PC-9 (cell line): ENCODE data around the gene PITRM1. TPM values are rescaled to one million over a fixed set of nuclear protein-coding genes. Genes with fewer than 3 reads are reported as not detected.

Experiments used
- BruUV-seq: library from RNA; stranded (reverse); fragments of 400-500 nt; replicated peaks from 2 replicates; lab custom pipeline; 2021; lab: Mats Ljungman, UMichigan
- CTCF ChIA-PET: fragments of 300-600 bp; sonication (Branson Sonifier 250); formaldehyde crosslinking; loops from one replicate; lab custom pipeline; 2022; ENCODE audit warnings: antibody characterized with exemption; lab: Charles Lee
- POLR2A ChIA-PET: fragments of 300-600 bp; sonication (Branson Sonifier 250); formaldehyde crosslinking; loops from one replicate; lab custom pipeline; 2022; ENCODE audit warnings: antibody characterized with exemption; ENCODE audit not compliant: unreplicated experiment; lab: Charles Lee
- DNase-seq, 2 experiments: peaks; one replicate each; pipeline versions ENCODE4 v3.0.0 to v3.0.0-alpha.2; 2015 to 2022; ENCODE audit warnings: mixed read lengths in 1 of 2
- H2AFZ ChIP-seq: fragments of 200-600 bp; sonication (generic); 2 replicates; pipeline ENCODE4 v1.8.1; 2017; ENCODE audit warnings: antibody characterized with exemption
- H3F3A ChIP-seq: fragments of 200-600 bp; sonication (generic); 2 replicates; pipeline ENCODE4 v1.8.1; 2017; ENCODE audit warnings: antibody characterized with exemption, mild to moderate bottlenecking, low read depth; ENCODE audit not compliant: insufficient read depth
- H3K27ac ChIP-seq: fragments of 200-600 bp; sonication (generic); 2 replicates; pipeline ENCODE4 v1.6.1; 2016; ENCODE audit warnings: mixed run types
- H3K27me3 ChIP-seq: fragments of 200-600 bp; sonication (generic); 2 replicates; pipeline ENCODE4 v1.6.1; 2016; ENCODE audit warnings: low read depth, mixed run types; ENCODE audit not compliant: insufficient read depth
- H3K36me3 ChIP-seq: fragments of 200-600 bp; sonication (generic); 2 replicates; pipeline ENCODE4 v1.6.1; 2016; ENCODE audit warnings: low read depth, mixed run types
- H3K4me1 ChIP-seq: fragments of 200-600 bp; sonication (generic); replicated peaks from 2 replicates; pipeline ENCODE4 v1.6.1; 2016; ENCODE audit warnings: mixed run types; ENCODE audit not compliant: insufficient read depth
- H3K4me2 ChIP-seq: fragments of 200-600 bp; sonication (generic); 2 replicates; pipeline ENCODE4 v1.6.1; 2017; ENCODE audit warnings: mixed run types
- H3K4me3 ChIP-seq: fragments of 200-600 bp; sonication (generic); 2 replicates; pipeline ENCODE4 v1.6.1; 2016; ENCODE audit warnings: mixed run types
- H3K79me2 ChIP-seq: fragments of 200-600 bp; sonication (generic); 2 replicates; pipeline ENCODE4 v1.6.1; 2017; ENCODE audit warnings: low read depth, mixed run types
- H3K9me2 ChIP-seq: fragments of 200-600 bp; sonication (generic); 2 replicates; pipeline ENCODE4 v1.8.1; 2017; ENCODE audit warnings: mild to moderate bottlenecking; ENCODE audit not compliant: insufficient read depth
- H3K9me3 ChIP-seq: fragments of 200-600 bp; sonication (generic); 2 replicates; pipeline ENCODE4 v1.8.1; 2016; ENCODE audit warnings: low read depth; ENCODE audit not compliant: insufficient read depth
- H4K20me1 ChIP-seq: fragments of 200-600 bp; sonication (generic); 2 replicates; pipeline ENCODE4 v1.8.1; 2017; ENCODE audit not compliant: insufficient read depth
- EZH2 ChIP-seq: fragments of 200-600 bp; sonication (generic); IDR thresholded peaks from 2 replicates; pipeline ENCODE4 v1.8.0; 2017; ENCODE audit warnings: antibody characterized with exemption, low read depth
- intact Hi-C: fragments of 100-400 bp; cut with micrococcal nuclease; formaldehyde crosslinking; loops from one replicate; pipeline ENCODE4 v1.10.0; 2022; ENCODE audit not compliant: unreplicated experiment
- total RNA-seq: library from RNA; stranded (reverse); gene quantifications from 2 replicates; pipeline ENCODE4 v1.2.3, GENCODE V29; 2021
- TF ChIP-seq, protein P1 (sequence below): fragments of 200-600 bp; sonication (generic); conservative IDR thresholded peaks from 2 replicates; pipeline ENCODE4 v1.6.1; 2017; ENCODE audit warnings: mixed run types, antibody characterized with exemption, mild to moderate bottlenecking, moderate library complexity

Gene PITRM1
- total RNA-seq, 1 experiment from 2014 or later, result 124 TPM

- TF ChIP-seq, protein P1, sequence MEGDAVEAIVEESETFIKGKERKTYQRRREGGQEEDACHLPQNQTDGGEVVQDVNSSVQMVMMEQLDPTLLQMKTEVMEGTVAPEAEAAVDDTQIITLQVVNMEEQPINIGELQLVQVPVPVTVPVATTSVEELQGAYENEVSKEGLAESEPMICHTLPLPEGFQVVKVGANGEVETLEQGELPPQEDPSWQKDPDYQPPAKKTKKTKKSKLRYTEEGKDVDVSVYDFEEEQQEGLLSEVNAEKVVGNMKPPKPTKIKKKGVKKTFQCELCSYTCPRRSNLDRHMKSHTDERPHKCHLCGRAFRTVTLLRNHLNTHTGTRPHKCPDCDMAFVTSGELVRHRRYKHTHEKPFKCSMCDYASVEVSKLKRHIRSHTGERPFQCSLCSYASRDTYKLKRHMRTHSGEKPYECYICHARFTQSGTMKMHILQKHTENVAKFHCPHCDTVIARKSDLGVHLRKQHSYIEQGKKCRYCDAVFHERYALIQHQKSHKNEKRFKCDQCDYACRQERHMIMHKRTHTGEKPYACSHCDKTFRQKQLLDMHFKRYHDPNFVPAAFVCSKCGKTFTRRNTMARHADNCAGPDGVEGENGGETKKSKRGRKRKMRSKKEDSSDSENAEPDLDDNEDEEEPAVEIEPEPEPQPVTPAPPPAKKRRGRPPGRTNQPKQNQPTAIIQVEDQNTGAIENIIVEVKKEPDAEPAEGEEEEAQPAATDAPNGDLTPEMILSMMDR, result no peak
- TF ChIP-seq EZH2, result no peak
- intact Hi-C loops, result no loop called here
Measured at GRCh38 chr10:3179174-3179573, 6.6 kb upstream of the PITRM1 start.

DNA sequence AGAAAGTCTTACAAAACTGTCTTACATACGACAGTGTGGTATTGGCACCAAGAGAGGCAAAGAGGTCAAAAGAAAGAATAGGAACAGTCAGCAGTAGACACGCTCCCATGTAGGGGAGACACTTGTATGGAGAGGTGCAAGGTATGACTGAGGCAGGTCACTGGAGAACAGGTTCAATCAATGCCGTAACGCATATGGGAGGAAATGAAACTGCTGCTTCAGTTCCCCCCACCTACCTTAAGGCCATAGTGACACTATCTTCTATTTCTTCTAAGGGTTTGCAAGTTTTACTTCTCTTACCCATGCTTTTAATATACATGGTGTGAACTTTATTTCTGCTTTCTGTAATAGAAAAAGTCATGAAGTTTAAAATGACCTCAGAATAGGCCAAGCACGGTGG lies 5.5 kb upstream of the PITRM1 start:
- no peaks in the 10 kb centered on the region for H3K79me2 ChIP-seq
- no peaks in the 10 kb centered on the region for H4K20me1 ChIP-seq
- no peaks in the 10 kb centered on the region for H3K4me1 ChIP-seq
- H2AFZ ChIP-seq, result no peak overlapping the region
- no peak for DNase-seq
- no peak overlapping the region for H3K27ac ChIP-seq
- no peaks in the 10 kb centered on the region for H3K9me3 ChIP-seq
- H3K4me3 ChIP-seq, result no peak overlapping the region
- no peaks in the 10 kb centered on the region for H3K27me3 ChIP-seq
- BruUV-seq, result no TSS peak
- TF ChIP-seq EZH2, result no peak
- TF ChIP-seq, protein P1, result no peak
- no peak overlapping the region for H3K4me2 ChIP-seq
- no peaks in the 10 kb centered on the region for H3F3A ChIP-seq
- POLR2A ChIA-PET, result no interaction called here
- intact Hi-C loops, result no loop called here
- no peaks in the 10 kb centered on the region for H3K36me3 ChIP-seq
- CTCF ChIA-PET, result no interaction called here
- no peaks in the 10 kb centered on the region for H3K9me2 ChIP-seq

More at GRCh38 chr10:3179174-3179573, 6.6 kb upstream of the PITRM1 start:
- H4K20me1 ChIP-seq, result no peaks in the 10 kb centered on the region
- no peak overlapping the region for H2AFZ ChIP-seq
- H3K9me3 ChIP-seq, result no peaks in the 10 kb centered on the region
- no peak for DNase-seq
- no peak overlapping the region for H3K4me2 ChIP-seq
- H3K4me1 ChIP-seq, result no peaks in the 10 kb centered on the region
- no peaks in the 10 kb centered on the region for H3K36me3 ChIP-seq
- no peak overlapping the region for H3K4me3 ChIP-seq
- POLR2A ChIA-PET, result no interaction called here
- no TSS peak for BruUV-seq
- no peaks in the 10 kb centered on the region for H3K27me3 ChIP-seq
- H3F3A ChIP-seq, result no peaks in the 10 kb centered on the region
- H3K27ac ChIP-seq, result no peak overlapping the region
- no peaks in the 10 kb centered on the region for H3K79me2 ChIP-seq
- no peaks in the 10 kb centered on the region for H3K9me2 ChIP-seq
- CTCF ChIA-PET, result no interaction called here

DNA sequence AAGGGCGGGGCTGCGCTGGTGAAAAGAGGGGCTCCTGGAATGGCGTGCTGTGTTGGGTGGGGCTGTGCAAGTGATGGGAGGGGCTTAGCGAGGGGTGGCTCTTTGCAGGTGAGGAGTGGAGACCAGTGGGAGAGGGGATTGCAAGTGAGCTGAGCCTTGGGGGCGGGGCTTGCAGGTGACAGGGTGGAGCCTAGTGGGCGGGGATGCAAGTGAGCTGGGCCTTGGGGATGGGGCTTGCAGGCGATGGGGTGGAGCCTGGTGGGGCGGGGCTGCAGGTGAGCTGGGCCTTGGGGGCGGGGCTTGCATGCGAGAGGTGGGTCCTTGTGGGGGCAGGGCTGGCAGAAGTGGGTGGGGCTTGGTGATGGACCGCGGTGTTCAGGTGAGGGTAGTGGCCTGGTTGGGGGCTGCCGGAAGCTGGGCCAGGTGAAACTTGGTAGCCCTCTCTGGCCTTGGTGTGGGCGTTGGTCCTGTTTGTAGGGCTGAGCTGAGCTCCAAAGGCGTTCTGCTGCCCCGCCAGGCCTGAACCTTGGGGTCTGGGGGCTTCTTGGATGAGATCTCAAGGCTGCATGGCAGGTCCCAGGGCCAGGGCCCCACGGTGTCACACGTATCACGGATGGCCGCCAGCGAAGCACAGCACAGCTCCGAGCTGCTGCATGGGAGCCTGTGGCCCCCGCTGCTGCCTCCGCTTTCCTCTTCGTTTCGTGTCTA lies 743 bp upstream of the PITRM1 start:
- BruUV-seq, result TSS peak; percentile 50
- Histone ChIP-seq H3K36me3 (no peaks in the 10 kb centered on the region), H3K4me2 (peak overlapping the region; percentile 75), H3K9me2 (no peaks in the 10 kb centered on the region), H3K79me2 (peaks cover 29% of the 10 kb centered on the region), H2AFZ (peak overlapping the region; percentile 72), H3K4me3 (peak overlapping the region; percentile 56; the same call in 1 of the 2 replicates), H4K20me1 (no peaks in the 10 kb centered on the region), H3K27ac (no peak overlapping the region), H3K27me3 (no peaks in the 10 kb centered on the region), H3F3A (peaks cover 9% of the 10 kb centered on the region; the same call in 1 of the 2 replicates), H3K9me3 (no peaks in the 10 kb centered on the region), H3K4me1 (peaks cover 8% of the 10 kb centered on the region)
- TF ChIP-seq, protein P1, result no peak
- TF ChIP-seq EZH2, result no peak
- POLR2A ChIA-PET, result interaction anchor here (0.6 to 0.9 kb wide), 5 partner anchors 127 to 1606 kb away, joined by 3 to 6 read pairs (median 4); partner anchors contain the start of gene KLF6
- CTCF ChIA-PET, result interaction anchor here (0.6 to 1.1 kb wide), 4 partner anchors 1545 to 1660 kb away, joined by 3 to 8 read pairs (median 4); no protein-coding TSS in a partner anchor
- intact Hi-C loops, result loop anchor here (2.0 to 5.0 kb wide), 2 partner anchors 103 to 126 kb away; no protein-coding TSS in a partner anchor
- peak; percentile 90 to 98 for DNase-seq
